H1 (cell line): ENCODE measurements around the gene HS1BP3. TPM values are rescaled to one million over a fixed set of nuclear protein-coding genes. Genes with fewer than 3 reads are reported as not detected.

Experiments
- EP300 ChIP-seq, 2 experiments: IDR thresholded peaks; 1 replicate in 1 of 2; 2 replicates in 1 of 2; pipeline ENCODE4 v1.6.1; 2011 to 2012; ENCODE audit warnings: low read depth in 2 of 2, low read length in 2 of 2, mild to moderate bottlenecking in 2 of 2, borderline replicate concordance in 1 of 2, inconsistent platforms in 1 of 2, moderate library complexity in 1 of 2
- POU5F1 ChIP-seq: IDR thresholded peaks from 2 replicates; pipeline ENCODE4 v1.6.1; 2011; ENCODE audit warnings: low read depth, mild to moderate bottlenecking, low read length, moderate library complexity
- polyA plus RNA-seq, 7 experiments: library from polyadenylated mRNA; depleted of rRNA in 3 of 7; stranded (reverse) in 5 of 7; unstranded in 2 of 7; fragments of >200 nt in 5 of 7; fragments of 200-250 nt in 2 of 7; gene quantifications; 1 replicate in 5 of 7; 2 replicates in 1 of 7; 4 replicates in 1 of 7; pipeline versions ENCODE4 v1.2.1 to v1.2.3, GENCODE V29; 2011 to 2013; ENCODE audit warnings: missing spikeins in 2 of 7, mixed read lengths in 2 of 7
- total RNA-seq: library from RNA; stranded (reverse); fragmentation: NEBNext Ultra II Directional; extraction: Animal tissue kit (Norgen Biotek cat#: 25700); gene quantifications from 2 replicates; pipeline ENCODE4 v1.2.1, GENCODE V29; 2021
- TF ChIP-seq, protein P1 (sequence below): fragments of 300-600 bp; sonication (generic); IDR thresholded peaks from 2 replicates; pipeline ENCODE4 v1.7.1; 2012; ENCODE audit warnings: low read length, moderate library complexity, mild to moderate bottlenecking, inconsistent platforms; ENCODE audit not compliant: insufficient replicate concordance

The HS1BP3 gene
- total and polyA plus RNA-seq, 2 of the 8 experiments (the other 6 are each of a cell fraction or from before 2014, with no cell fraction given), result 11.1 to 11.3 TPM

DNA sequence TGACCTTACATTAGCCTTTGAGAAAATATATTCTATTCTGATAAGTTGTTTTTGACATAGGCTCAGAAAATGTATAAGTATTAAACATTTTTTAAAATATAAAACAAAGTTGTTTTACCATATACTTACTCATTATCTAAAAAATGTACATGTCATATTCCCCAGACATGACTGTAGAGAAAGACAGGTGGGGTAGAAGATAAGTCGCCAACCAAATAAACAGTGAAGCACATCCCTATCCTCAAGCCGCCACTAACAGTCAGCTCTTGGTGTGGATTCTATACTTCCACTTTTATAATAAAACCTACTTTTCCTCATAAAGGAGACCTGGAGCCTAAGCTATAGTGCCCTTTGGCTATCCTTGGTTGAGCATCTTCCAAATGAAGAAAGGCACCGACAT, 42.4 kb upstream of the HS1BP3 start (continued):
- TF ChIP-seq, protein P1, sequence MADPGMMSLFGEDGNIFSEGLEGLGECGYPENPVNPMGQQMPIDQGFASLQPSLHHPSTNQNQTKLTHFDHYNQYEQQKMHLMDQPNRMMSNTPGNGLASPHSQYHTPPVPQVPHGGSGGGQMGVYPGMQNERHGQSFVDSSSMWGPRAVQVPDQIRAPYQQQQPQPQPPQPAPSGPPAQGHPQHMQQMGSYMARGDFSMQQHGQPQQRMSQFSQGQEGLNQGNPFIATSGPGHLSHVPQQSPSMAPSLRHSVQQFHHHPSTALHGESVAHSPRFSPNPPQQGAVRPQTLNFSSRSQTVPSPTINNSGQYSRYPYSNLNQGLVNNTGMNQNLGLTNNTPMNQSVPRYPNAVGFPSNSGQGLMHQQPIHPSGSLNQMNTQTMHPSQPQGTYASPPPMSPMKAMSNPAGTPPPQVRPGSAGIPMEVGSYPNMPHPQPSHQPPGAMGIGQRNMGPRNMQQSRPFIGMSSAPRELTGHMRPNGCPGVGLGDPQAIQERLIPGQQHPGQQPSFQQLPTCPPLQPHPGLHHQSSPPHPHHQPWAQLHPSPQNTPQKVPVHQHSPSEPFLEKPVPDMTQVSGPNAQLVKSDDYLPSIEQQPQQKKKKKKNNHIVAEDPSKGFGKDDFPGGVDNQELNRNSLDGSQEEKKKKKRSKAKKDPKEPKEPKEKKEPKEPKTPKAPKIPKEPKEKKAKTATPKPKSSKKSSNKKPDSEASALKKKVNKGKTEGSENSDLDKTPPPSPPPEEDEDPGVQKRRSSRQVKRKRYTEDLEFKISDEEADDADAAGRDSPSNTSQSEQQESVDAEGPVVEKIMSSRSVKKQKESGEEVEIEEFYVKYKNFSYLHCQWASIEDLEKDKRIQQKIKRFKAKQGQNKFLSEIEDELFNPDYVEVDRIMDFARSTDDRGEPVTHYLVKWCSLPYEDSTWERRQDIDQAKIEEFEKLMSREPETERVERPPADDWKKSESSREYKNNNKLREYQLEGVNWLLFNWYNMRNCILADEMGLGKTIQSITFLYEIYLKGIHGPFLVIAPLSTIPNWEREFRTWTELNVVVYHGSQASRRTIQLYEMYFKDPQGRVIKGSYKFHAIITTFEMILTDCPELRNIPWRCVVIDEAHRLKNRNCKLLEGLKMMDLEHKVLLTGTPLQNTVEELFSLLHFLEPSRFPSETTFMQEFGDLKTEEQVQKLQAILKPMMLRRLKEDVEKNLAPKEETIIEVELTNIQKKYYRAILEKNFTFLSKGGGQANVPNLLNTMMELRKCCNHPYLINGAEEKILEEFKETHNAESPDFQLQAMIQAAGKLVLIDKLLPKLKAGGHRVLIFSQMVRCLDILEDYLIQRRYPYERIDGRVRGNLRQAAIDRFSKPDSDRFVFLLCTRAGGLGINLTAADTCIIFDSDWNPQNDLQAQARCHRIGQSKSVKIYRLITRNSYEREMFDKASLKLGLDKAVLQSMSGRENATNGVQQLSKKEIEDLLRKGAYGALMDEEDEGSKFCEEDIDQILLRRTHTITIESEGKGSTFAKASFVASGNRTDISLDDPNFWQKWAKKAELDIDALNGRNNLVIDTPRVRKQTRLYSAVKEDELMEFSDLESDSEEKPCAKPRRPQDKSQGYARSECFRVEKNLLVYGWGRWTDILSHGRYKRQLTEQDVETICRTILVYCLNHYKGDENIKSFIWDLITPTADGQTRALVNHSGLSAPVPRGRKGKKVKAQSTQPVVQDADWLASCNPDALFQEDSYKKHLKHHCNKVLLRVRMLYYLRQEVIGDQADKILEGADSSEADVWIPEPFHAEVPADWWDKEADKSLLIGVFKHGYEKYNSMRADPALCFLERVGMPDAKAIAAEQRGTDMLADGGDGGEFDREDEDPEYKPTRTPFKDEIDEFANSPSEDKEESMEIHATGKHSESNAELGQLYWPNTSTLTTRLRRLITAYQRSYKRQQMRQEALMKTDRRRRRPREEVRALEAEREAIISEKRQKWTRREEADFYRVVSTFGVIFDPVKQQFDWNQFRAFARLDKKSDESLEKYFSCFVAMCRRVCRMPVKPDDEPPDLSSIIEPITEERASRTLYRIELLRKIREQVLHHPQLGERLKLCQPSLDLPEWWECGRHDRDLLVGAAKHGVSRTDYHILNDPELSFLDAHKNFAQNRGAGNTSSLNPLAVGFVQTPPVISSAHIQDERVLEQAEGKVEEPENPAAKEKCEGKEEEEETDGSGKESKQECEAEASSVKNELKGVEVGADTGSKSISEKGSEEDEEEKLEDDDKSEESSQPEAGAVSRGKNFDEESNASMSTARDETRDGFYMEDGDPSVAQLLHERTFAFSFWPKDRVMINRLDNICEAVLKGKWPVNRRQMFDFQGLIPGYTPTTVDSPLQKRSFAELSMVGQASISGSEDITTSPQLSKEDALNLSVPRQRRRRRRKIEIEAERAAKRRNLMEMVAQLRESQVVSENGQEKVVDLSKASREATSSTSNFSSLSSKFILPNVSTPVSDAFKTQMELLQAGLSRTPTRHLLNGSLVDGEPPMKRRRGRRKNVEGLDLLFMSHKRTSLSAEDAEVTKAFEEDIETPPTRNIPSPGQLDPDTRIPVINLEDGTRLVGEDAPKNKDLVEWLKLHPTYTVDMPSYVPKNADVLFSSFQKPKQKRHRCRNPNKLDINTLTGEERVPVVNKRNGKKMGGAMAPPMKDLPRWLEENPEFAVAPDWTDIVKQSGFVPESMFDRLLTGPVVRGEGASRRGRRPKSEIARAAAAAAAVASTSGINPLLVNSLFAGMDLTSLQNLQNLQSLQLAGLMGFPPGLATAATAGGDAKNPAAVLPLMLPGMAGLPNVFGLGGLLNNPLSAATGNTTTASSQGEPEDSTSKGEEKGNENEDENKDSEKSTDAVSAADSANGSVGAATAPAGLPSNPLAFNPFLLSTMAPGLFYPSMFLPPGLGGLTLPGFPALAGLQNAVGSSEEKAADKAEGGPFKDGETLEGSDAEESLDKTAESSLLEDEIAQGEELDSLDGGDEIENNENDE, result no peak
- no peak for TF ChIP-seq EP300 (IDR thresholded peaks at IDR 0.05; ENCODE audit: borderline replicate concordance in 1 of 2, low read depth in 2 of 2, low read length in 2 of 2)
- no peak for TF ChIP-seq POU5F1
- TF ChIP-seq, all 59 proteins: peak for 0
